Sigmoid colon (tissue), 4 donors: ENCODE measurements around the gene TMEM135.
"Not testable (repeated sequence)": the region's sequence is repeated elsewhere in the genome, so short reads cannot be mapped to it uniquely, and the experiment has no call there.

Experiments
- EP300 ChIP-seq, 4 donors: sonication (generic); formaldehyde crosslinking; IDR thresholded peaks; one replicate each; pipeline ENCODE4 v1.6.1; 2017; ENCODE audit warnings: antibody characterized with exemption in 4 of 4
- POLR2A ChIP-seq, 2 donors: fragments of 450-650 bp; IDR thresholded peaks; one replicate each; pipeline ENCODE4 v1.6.1; 2016; ENCODE audit warnings: antibody characterized with exemption in 2 of 2, mild to moderate bottlenecking in 2 of 2, moderate library complexity in 2 of 2
- POLR2AphosphoS5 ChIP-seq, 4 donors: sonication (generic); formaldehyde crosslinking; IDR thresholded peaks; one replicate each; pipeline ENCODE4 v1.6.1; 2017; ENCODE audit warnings: antibody characterized with exemption in 4 of 4
- TF ChIP-seq, protein P1 (sequence below), 4 experiments: fragments of 450-650 bp in 3 of 4; fragments of 200-600 bp in 1 of 4; IDR thresholded peaks; one replicate each; pipeline ENCODE4 v1.5.1; 2016 to 2019; ENCODE audit warnings: antibody characterized with exemption in 4 of 4, mild to moderate bottlenecking in 3 of 4, moderate library complexity in 2 of 4

GRCh38 chr11:87188921-87189320 lies 151.2 kb downstream of the TMEM135 start:
- TF ChIP-seq, protein P1, sequence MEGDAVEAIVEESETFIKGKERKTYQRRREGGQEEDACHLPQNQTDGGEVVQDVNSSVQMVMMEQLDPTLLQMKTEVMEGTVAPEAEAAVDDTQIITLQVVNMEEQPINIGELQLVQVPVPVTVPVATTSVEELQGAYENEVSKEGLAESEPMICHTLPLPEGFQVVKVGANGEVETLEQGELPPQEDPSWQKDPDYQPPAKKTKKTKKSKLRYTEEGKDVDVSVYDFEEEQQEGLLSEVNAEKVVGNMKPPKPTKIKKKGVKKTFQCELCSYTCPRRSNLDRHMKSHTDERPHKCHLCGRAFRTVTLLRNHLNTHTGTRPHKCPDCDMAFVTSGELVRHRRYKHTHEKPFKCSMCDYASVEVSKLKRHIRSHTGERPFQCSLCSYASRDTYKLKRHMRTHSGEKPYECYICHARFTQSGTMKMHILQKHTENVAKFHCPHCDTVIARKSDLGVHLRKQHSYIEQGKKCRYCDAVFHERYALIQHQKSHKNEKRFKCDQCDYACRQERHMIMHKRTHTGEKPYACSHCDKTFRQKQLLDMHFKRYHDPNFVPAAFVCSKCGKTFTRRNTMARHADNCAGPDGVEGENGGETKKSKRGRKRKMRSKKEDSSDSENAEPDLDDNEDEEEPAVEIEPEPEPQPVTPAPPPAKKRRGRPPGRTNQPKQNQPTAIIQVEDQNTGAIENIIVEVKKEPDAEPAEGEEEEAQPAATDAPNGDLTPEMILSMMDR (IDR thresholded peaks at IDR 0.05): not testable (repeated sequence)
- TF ChIP-seq EP300, POLR2A, POLR2AphosphoS5 (IDR thresholded peaks at IDR 0.05): not testable (repeated sequence)
